Astrocyte (in vitro differentiated cells and primary cell): ENCODE measurements around the gene MRPL3.

Experiments
- EZH2 ChIP-seq: IDR thresholded peaks from 2 replicates; pipeline ENCODE4 v1.6.1; 2012; ENCODE audit warnings: mild to moderate bottlenecking, low read length, inconsistent platforms; ENCODE audit not compliant: insufficient read depth
- TF ChIP-seq, protein P1 (sequence below): IDR thresholded peaks from 2 replicates; pipeline ENCODE4 v1.5.1; 2011; ENCODE audit warnings: low read depth, mild to moderate bottlenecking, inconsistent platforms, low read length, moderate library complexity; ENCODE audit not compliant: insufficient read depth

DNA sequence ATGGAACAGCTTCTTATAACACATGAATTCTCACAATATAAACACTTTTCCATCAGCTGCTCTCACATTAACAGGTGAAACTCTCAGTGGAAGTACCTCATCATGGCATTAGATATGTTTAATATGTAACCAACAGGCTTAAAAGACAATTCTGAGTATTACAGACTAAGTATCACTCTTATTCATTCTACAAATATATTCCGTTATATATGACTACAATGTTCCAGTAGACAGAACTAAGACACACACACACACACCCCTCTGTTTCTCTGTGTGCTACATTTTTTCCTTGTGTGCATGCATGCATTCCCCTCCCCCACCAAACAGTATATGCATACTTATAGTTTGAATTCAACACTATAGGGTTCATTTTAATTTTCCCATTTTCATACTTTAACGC lies 32.4 kb downstream of the MRPL3 start:
- TF ChIP-seq, protein P1, sequence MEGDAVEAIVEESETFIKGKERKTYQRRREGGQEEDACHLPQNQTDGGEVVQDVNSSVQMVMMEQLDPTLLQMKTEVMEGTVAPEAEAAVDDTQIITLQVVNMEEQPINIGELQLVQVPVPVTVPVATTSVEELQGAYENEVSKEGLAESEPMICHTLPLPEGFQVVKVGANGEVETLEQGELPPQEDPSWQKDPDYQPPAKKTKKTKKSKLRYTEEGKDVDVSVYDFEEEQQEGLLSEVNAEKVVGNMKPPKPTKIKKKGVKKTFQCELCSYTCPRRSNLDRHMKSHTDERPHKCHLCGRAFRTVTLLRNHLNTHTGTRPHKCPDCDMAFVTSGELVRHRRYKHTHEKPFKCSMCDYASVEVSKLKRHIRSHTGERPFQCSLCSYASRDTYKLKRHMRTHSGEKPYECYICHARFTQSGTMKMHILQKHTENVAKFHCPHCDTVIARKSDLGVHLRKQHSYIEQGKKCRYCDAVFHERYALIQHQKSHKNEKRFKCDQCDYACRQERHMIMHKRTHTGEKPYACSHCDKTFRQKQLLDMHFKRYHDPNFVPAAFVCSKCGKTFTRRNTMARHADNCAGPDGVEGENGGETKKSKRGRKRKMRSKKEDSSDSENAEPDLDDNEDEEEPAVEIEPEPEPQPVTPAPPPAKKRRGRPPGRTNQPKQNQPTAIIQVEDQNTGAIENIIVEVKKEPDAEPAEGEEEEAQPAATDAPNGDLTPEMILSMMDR: no peak
- TF ChIP-seq EZH2: no peak
